Kidney capillary endothelial cell (primary cell): Measurements from ENCODE around the gene RERE.
A peak's percentile ranks its signal among the peaks of the same experiment; 100 is the strongest.

Experiments
- DNase-seq: peaks from one replicate; pipeline ENCODE4 v3.0.0-alpha.2; 2018; ENCODE audit warnings: low spot score

RERE gene

GRCh38 chr1:8348047-8348776, 469.2 kb downstream of the RERE start:
- DNase-seq = no peak

GRCh38 chr1:8347635-8348034, 469.8 kb downstream of the RERE start:
- no peak for DNase-seq

- no peak for DNase-seq
Observed at GRCh38 chr1:8345621-8346415, 471.6 kb downstream of the RERE start.

- DNase-seq = no peak
Observed at GRCh38 chr1:8344893-8345507, 472.4 kb downstream of the RERE start.

GRCh38 chr1:8343464-8344001, 473.9 kb downstream of the RERE start:
- DNase-seq = peak; percentile 30

GRCh38 chr1:8343044-8343443, 474.4 kb downstream of the RERE start:
- DNase-seq = no peak

- DNase-seq = no peak
Observed at GRCh38 chr1:8342325-8342724, 475.1 kb downstream of the RERE start.

- no peak for DNase-seq
Observed at GRCh38 chr1:8340448-8340847, 477.0 kb downstream of the RERE start.

- no peak for DNase-seq
Observed at GRCh38 chr1:8339203-8339600, 478.2 kb downstream of the RERE start.

GRCh38 chr1:8338526-8339202, 478.8 kb downstream of the RERE start:
- no peak for DNase-seq

- DNase-seq = no peak
Observed at GRCh38 chr1:8337776-8338525, 479.5 kb downstream of the RERE start.

- no peak for DNase-seq
Observed at GRCh38 chr1:8335246-8335645, 482.2 kb downstream of the RERE start.

GRCh38 chr1:8334106-8334851, 483.2 kb downstream of the RERE start:
- DNase-seq = no peak

GRCh38 chr1:8333246-8333987, 484.0 kb downstream of the RERE start:
- no peak for DNase-seq

- no peak for DNase-seq
Observed at GRCh38 chr1:8332806-8333205, 484.6 kb downstream of the RERE start.

- DNase-seq = no peak
Observed at GRCh38 chr1:8330271-8331125, 486.9 kb downstream of the RERE start.

GRCh38 chr1:8329858-8330257, 487.6 kb downstream of the RERE start:
- DNase-seq = no peak

- no peak for DNase-seq
Observed at GRCh38 chr1:8329439-8329838, 488.0 kb downstream of the RERE start.

- DNase-seq = no peak
Observed at GRCh38 chr1:8328271-8328670, 489.2 kb downstream of the RERE start.
